Measurements from ENCODE around the gene NR1H3. TPM values are rescaled to one million over a fixed set of nuclear protein-coding genes. Genes with fewer than 3 reads are reported as not detected.

NR1H3 gene
- total and polyA plus RNA-seq, 4 donors: 52.8 to 57.3 (median 55.6) TPM

- 77% methylated on average over 6 of the region's 6 CpGs for WGBS
- Histone ChIP-seq H3K27me3 (ENCODE audit: control insufficient read depth in 4 of 4, insufficient read depth in 4 of 4, low read length in 3 of 4) (no peaks in the 10 kb centered on the region), H3K4me3 (ENCODE audit: low read depth in 1 of 3, low read length in 3 of 3) (no peak overlapping the region), H3K9me3 (ENCODE audit: control insufficient read depth in 4 of 4, low read length in 3 of 4) (no peaks in the 10 kb centered on the region), H3K9ac (ENCODE audit: low read depth in 1 of 2, low read length in 2 of 2) (no peak overlapping the region), H3K36me3 (ENCODE audit: control insufficient read depth in 4 of 4, insufficient read depth in 3 of 4, low read depth in 1 of 4, low read length in 3 of 4) (peaks cover 0 to 4% (median 3%) of the 10 kb centered on the region in 4 donors), H3K27ac (ENCODE audit: low read depth in 1 of 2, low read length in 2 of 2) (no peak overlapping the region), H3K4me1 (ENCODE audit: control insufficient read depth in 4 of 4, insufficient read depth in 4 of 4, low read length in 3 of 4) (peaks cover 0 to 28% (median 20%) of the 10 kb centered on the region in 4 donors)
- DNase-seq (ENCODE audit: low spot score): no peak
- TF ChIP-seq HNF4G (IDR thresholded peaks at IDR 0.05) (no peak), ATF3 (IDR thresholded peaks at IDR 0.05) (no peak), CTCF (IDR thresholded peaks at IDR 0.05; ENCODE audit: low read depth, low read length, missing input control) (no peak), JUND (IDR thresholded peaks at IDR 0.05) (no peak), RAD21 (IDR thresholded peaks at IDR 0.05) (no peak), FOXA1 (IDR thresholded peaks at IDR 0.05) (no peak), FOXA2 (IDR thresholded peaks at IDR 0.05) (no peak), NR2F2 (IDR thresholded peaks at IDR 0.05) (no peak), ZBTB33 (IDR thresholded peaks at IDR 0.05) (no peak), HNF4A (conservative IDR thresholded peaks at IDR 0.05) (no peak), MAX (IDR thresholded peaks at IDR 0.05) (no peak), TAF1 (conservative IDR thresholded peaks at IDR 0.05) (no peak), EGR1 (IDR thresholded peaks at IDR 0.05; ENCODE audit: low read depth in 2 of 2) (no peak)
Observed at GRCh38 chr11:47267876-47268275, 10.1 kb downstream of the NR1H3 start.

- Histone ChIP-seq H3K4me1 (ENCODE audit: control insufficient read depth in 4 of 4, insufficient read depth in 4 of 4, low read length in 3 of 4) (peaks cover 0 to 28% (median 20%) of the 10 kb centered on the region in 4 donors), H3K27me3 (ENCODE audit: control insufficient read depth in 4 of 4, insufficient read depth in 4 of 4, low read length in 3 of 4) (no peaks in the 10 kb centered on the region), H3K9ac (ENCODE audit: low read depth in 1 of 2, low read length in 2 of 2) (no peak overlapping the region), H3K9me3 (ENCODE audit: control insufficient read depth in 4 of 4, low read length in 3 of 4) (no peaks in the 10 kb centered on the region), H3K36me3 (ENCODE audit: control insufficient read depth in 4 of 4, insufficient read depth in 3 of 4, low read depth in 1 of 4, low read length in 3 of 4) (peaks cover 0 to 4% (median 3%) of the 10 kb centered on the region in 4 donors), H3K27ac (ENCODE audit: low read depth in 1 of 2, low read length in 2 of 2) (peak overlapping the region; percentile 88 to 97), H3K4me3 (ENCODE audit: low read depth in 1 of 3, low read length in 3 of 3) (no peak overlapping the region)
- TF ChIP-seq FOXA2 (IDR thresholded peaks at IDR 0.05) (no peak), YY1 (IDR thresholded peaks at IDR 0.05) (no peak), SP1 (IDR thresholded peaks at IDR 0.05) (no peak), TAF1 (conservative IDR thresholded peaks at IDR 0.05) (no peak), NR2F2 (IDR thresholded peaks at IDR 0.05) (no peak), HNF4G (IDR thresholded peaks at IDR 0.05) (no peak), GABPA (IDR thresholded peaks at IDR 0.05 in 1 of 2, conservative IDR thresholded peaks at IDR 0.05 in 1 of 2) (no peak), ZBTB33 (IDR thresholded peaks at IDR 0.05) (no peak), EGR1 (IDR thresholded peaks at IDR 0.05; ENCODE audit: low read depth in 2 of 2) (no peak), JUND (IDR thresholded peaks at IDR 0.05) (no peak), CTCF (IDR thresholded peaks at IDR 0.05; ENCODE audit: low read depth, low read length, missing input control) (no peak), RXRA (IDR thresholded peaks at IDR 0.05) (no peak), ATF3 (IDR thresholded peaks at IDR 0.05) (no peak), RAD21 (IDR thresholded peaks at IDR 0.05) (no peak), HNF4A (conservative IDR thresholded peaks at IDR 0.05) (no peak)
- DNase-seq (ENCODE audit: low spot score): no peak
- 67% methylated on average over 13 of the region's 13 CpGs for WGBS
Observed at GRCh38 chr11:47268448-47269001, 10.7 kb downstream of the NR1H3 start.

Measured in liver (tissue), 9 donors.